Fibroblast of the aortic adventitia (primary cell): ENCODE measurements around the gene ARFGEF3. TPM values are rescaled to one million over a fixed set of nuclear protein-coding genes. Genes with fewer than 3 reads are reported as not detected.

ENCODE experiments used
- DNase-seq: peaks from one replicate; pipeline ENCODE4 v3.0.0-alpha.2; 2010; ENCODE audit warnings: low read depth
- H3K4me3 ChIP-seq: 2 replicates; pipeline ENCODE4 v1.5.1; 2011; ENCODE audit warnings: low read depth, mild to moderate bottlenecking, control low read depth, low read length, moderate library complexity
- total RNA-seq: library from RNA; depleted of rRNA; stranded (reverse); fragments of >200 nt; gene quantifications from 2 replicates; pipeline ENCODE4 v1.2.3, GENCODE V29; 2012; ENCODE audit warnings: low replicate concordance
- TF ChIP-seq, protein P1 (sequence below): IDR thresholded peaks from 2 replicates; pipeline ENCODE4 v1.5.1; 2011; ENCODE audit warnings: mild to moderate bottlenecking, low read length, control low read depth, inconsistent platforms; ENCODE audit not compliant: insufficient read depth

Gene ARFGEF3
- total RNA-seq, 1 donor: 0.09 TPM

DNA sequence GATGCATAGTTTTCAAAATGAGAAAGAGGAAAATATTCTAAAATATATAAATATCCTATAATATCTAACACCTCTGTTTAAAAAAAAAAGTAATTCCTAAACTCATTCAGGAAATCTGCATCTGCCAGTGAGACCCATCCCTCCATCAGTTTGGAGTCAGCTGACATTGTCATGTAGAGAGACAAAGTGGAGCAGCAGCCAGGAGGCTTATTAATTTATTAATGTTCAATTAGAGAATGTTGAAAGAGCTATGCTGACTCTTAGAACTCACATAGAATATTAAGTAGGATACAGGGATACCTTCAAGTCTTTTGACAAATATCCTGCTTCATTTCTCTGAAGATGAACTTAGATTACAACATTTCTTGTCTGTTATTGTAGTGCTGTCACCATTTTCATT, 41.8 kb upstream of the ARFGEF3 start:
- TF ChIP-seq, protein P1, sequence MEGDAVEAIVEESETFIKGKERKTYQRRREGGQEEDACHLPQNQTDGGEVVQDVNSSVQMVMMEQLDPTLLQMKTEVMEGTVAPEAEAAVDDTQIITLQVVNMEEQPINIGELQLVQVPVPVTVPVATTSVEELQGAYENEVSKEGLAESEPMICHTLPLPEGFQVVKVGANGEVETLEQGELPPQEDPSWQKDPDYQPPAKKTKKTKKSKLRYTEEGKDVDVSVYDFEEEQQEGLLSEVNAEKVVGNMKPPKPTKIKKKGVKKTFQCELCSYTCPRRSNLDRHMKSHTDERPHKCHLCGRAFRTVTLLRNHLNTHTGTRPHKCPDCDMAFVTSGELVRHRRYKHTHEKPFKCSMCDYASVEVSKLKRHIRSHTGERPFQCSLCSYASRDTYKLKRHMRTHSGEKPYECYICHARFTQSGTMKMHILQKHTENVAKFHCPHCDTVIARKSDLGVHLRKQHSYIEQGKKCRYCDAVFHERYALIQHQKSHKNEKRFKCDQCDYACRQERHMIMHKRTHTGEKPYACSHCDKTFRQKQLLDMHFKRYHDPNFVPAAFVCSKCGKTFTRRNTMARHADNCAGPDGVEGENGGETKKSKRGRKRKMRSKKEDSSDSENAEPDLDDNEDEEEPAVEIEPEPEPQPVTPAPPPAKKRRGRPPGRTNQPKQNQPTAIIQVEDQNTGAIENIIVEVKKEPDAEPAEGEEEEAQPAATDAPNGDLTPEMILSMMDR: no peak
- H3K4me3 ChIP-seq: no peak overlapping the region
- no peak for DNase-seq

DNA sequence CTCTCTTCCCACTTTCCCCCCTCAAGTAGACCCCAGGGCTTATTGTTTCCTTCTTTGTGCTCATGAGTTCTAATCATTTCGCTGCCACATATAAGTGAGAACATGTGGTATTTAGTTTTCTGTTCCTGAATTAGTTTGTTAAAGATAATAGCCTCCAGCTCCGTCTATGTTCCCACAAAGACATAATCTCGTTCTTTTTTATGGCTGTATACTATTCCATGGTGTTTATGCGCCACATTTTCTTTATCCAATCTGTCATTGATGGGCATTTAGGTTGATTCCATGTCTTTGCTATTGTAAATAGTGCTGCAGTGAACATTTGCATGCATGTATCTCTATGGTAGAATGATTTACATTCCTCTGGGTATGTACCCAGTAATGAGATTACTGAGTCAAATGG, 37.6 kb upstream of the ARFGEF3 start:
- TF ChIP-seq, protein P1: no peak
- no peak overlapping the region for H3K4me3 ChIP-seq
- DNase-seq: no peak

DNA sequence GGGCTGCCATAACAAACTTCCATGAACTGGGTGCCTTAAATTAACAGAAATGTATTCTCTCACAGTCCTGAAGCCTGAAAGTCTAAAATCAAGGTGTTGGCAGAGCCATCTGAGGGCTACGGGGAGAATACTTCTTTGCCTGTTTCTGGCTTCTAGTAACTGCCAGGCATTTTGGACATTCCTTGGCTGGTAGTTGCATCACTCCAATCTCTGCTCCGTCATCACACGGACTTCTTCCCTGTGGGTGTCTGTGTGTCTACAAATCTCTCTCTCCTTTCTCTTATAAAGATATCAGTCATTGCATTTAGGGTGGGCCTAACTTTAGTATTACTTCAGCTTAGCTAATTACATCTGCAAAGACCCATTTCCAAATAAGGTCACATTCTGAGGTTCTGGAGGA, 33.6 kb upstream of the ARFGEF3 start:
- no peak for DNase-seq
- H3K4me3 ChIP-seq: no peak overlapping the region
- TF ChIP-seq, protein P1: no peak

DNA sequence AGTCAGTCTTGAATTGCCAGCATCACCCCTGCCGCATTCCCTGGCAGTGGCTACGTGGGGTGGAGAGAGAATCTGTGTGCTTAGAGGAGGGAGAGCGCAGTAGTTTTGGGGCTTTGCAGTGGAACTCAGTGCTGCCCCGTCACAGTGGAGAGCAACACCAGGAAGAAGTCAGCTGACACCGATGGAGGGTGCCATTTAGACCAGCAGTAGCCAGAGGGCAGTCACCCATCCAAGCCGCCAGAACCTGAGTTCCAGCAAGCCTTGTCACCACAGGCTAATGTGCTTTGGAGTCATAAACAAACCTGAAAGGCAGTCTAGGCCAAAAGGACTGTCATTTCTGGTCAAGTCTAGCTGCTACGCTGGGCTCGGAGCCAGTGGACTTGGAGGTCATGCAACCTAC, 32.5 kb upstream of the ARFGEF3 start:
- H3K4me3 ChIP-seq: no peak overlapping the region
- no peak for DNase-seq
- TF ChIP-seq, protein P1: no peak

DNA sequence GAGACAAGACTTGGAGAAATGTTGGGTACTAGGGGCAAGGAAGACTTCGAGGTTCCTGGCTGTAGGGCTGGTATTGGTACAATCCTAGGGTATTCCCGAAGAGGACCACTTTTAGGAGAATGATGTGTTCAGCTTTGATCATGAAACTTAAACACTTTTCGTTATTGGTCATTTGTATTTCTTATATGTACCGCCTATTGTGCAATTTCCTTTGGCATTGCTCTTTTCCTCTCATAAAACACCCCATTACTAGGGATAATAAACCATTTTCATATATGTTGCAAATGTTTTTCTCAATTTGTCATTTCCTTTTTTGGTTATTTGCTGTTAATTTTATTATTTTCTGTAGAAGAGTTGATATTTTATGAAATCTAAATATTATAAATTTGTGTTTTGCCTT, 18.9 kb upstream of the ARFGEF3 start:
- DNase-seq: no peak
- H3K4me3 ChIP-seq: no peak overlapping the region
- TF ChIP-seq, protein P1: no peak

DNA sequence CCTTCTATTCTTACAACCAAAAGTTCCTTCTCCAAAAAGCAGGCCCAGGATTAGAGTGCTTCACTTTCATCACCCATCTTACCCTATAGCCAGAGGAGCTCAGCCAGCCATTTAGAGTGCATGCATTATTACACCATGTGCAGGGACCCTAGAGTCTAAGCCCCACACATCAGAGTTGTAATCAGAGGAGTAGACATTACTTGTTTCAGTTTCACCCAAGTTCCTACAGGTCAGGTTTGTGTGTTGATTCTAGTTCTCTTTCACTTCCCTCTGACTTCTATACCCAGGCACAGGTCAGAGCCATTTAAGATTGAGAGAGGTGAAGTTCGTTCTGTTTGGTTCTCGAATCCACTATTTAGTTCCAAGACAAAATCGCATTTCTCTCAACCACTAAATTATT, 16.3 kb upstream of the ARFGEF3 start:
- H3K4me3 ChIP-seq: no peak overlapping the region
- no peak for DNase-seq
- TF ChIP-seq, protein P1: no peak

DNA sequence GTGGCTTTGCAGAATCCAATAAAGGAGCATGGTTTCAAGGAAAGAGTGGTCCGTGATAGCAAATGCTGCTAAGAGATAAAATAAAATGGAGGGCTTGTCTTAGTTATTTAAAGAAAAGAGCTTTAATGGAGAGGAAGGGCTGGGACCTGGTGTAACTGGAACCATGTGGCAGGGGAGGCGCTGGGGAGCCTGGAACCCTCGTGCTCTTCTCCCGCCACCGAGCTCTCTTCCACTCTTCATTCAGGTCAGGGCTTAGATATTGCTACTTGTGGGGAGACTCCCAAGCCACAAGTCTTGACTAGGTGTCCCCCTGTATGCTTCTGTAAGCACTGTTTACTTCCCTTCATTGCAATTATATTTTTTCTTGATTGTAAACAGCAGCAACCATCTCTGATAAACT, 15.2 kb upstream of the ARFGEF3 start:
- TF ChIP-seq, protein P1: no peak
- H3K4me3 ChIP-seq: no peak overlapping the region
- no peak for DNase-seq
